ENCODE measurements around the gene CSKMT. TPM values are rescaled to one million over a fixed set of nuclear protein-coding genes. Genes with fewer than 3 reads are reported as not detected.

Gene CSKMT
- total RNA-seq, 1 experiment from 2014 or later: 63.5 TPM

DNA sequence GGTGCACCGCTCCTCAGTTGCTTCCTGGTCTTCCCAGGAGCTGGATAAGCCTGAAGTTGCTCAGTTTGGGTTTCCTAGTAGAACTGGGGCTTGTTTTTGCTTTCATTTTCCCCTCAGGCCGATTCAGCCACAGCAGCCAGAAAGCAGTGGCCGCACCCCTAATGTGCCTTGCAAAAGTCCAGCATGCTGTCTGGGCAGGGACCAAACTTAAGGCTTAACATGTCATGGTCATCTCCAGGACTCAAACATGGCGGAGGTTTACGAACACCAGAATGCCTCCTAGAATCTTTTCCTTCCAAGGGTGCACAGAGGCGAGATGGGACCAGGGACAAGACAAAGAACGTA lies 44.9 kb downstream of the CSKMT start:
- TF ChIP-seq, protein P1, sequence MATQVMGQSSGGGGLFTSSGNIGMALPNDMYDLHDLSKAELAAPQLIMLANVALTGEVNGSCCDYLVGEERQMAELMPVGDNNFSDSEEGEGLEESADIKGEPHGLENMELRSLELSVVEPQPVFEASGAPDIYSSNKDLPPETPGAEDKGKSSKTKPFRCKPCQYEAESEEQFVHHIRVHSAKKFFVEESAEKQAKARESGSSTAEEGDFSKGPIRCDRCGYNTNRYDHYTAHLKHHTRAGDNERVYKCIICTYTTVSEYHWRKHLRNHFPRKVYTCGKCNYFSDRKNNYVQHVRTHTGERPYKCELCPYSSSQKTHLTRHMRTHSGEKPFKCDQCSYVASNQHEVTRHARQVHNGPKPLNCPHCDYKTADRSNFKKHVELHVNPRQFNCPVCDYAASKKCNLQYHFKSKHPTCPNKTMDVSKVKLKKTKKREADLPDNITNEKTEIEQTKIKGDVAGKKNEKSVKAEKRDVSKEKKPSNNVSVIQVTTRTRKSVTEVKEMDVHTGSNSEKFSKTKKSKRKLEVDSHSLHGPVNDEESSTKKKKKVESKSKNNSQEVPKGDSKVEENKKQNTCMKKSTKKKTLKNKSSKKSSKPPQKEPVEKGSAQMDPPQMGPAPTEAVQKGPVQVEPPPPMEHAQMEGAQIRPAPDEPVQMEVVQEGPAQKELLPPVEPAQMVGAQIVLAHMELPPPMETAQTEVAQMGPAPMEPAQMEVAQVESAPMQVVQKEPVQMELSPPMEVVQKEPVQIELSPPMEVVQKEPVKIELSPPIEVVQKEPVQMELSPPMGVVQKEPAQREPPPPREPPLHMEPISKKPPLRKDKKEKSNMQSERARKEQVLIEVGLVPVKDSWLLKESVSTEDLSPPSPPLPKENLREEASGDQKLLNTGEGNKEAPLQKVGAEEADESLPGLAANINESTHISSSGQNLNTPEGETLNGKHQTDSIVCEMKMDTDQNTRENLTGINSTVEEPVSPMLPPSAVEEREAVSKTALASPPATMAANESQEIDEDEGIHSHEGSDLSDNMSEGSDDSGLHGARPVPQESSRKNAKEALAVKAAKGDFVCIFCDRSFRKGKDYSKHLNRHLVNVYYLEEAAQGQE (IDR thresholded peaks at IDR 0.05; ENCODE audit: low read depth): no peak
- TF ChIP-seq CBX3 (IDR thresholded peaks at IDR 0.05; ENCODE audit: low read depth) (no peak), YY1 (IDR thresholded peaks at IDR 0.05; ENCODE audit: extremely low read depth, insufficient replicate concordance, low read depth, low read length) (no peak), TCF7L2 (IDR thresholded peaks at IDR 0.05; ENCODE audit: borderline replicate concordance, extremely low read depth, insufficient read depth, insufficient read length) (no peak), EZH2phosphoT487 (IDR thresholded peaks at IDR 0.05; ENCODE audit: borderline replicate concordance) (no peak)
- ChIA-PET CTCF (no interaction called here), RAD21 (ENCODE audit: low non-redundant PET in 1 of 2, low total read pairs in 2 of 2, uncharacterized antibody in 2 of 2, unreplicated experiment in 2 of 2) (no interaction called here), POLR2A (interaction anchor here (0.9 kb wide), 1 partner anchor 17 kb away, joined by 3 read pairs; the partner anchor contains the start of gene HNRNPUL2)
- H3K9ac ChIP-seq (ENCODE audit: low read length): no peak overlapping the region
- BruUV-seq (replicated peaks): no TSS peak
- no peaks in the 10 kb centered on the region for H3K27me3 ChIP-seq (ENCODE audit: insufficient read depth, low read length)
- DNase-seq (ENCODE audit: low read depth, low spot score) (no peak), ATAC-seq (no peak)
- intact Hi-C loops (cut with micrococcal nuclease): no loop called here
- no peaks in the 10 kb centered on the region for H4K20me1 ChIP-seq (ENCODE audit: insufficient read depth)
- peaks cover 5 to 19% of the 10 kb centered on the region in 2 experiments for H3K4me1 ChIP-seq (ENCODE audit: control insufficient read depth in 1 of 2, insufficient read depth in 2 of 2, low read length in 2 of 2)
- H3K27ac ChIP-seq (ENCODE audit: low read depth, low read length): no peak overlapping the region
- H3K79me2 ChIP-seq (ENCODE audit: insufficient read depth, low read length): peaks cover 25% of the 10 kb centered on the region
- H3K9me3 ChIP-seq (ENCODE audit: control insufficient read depth in 1 of 2, insufficient read depth in 1 of 2, low read depth in 1 of 2, low read length in 2 of 2): no peaks in the 10 kb centered on the region
- no peak overlapping the region for H3K4me3 ChIP-seq (replicated peaks in 1 of 2; ENCODE audit: low read depth in 1 of 2, low read length in 2 of 2)
- H2AFZ ChIP-seq (ENCODE audit: low read depth, low read length, poor library complexity, severe bottlenecking): no peak overlapping the region
- H3K36me3 ChIP-seq (ENCODE audit: control insufficient read depth in 1 of 2, insufficient read depth in 2 of 2, low read length in 2 of 2): peaks cover 28 to 45% of the 10 kb centered on the region in 2 experiments
- H3K9me2 ChIP-seq (ENCODE audit: insufficient read depth): no peaks in the 10 kb centered on the region
- H3K4me2 ChIP-seq (ENCODE audit: low read length): no peak overlapping the region

DNA sequence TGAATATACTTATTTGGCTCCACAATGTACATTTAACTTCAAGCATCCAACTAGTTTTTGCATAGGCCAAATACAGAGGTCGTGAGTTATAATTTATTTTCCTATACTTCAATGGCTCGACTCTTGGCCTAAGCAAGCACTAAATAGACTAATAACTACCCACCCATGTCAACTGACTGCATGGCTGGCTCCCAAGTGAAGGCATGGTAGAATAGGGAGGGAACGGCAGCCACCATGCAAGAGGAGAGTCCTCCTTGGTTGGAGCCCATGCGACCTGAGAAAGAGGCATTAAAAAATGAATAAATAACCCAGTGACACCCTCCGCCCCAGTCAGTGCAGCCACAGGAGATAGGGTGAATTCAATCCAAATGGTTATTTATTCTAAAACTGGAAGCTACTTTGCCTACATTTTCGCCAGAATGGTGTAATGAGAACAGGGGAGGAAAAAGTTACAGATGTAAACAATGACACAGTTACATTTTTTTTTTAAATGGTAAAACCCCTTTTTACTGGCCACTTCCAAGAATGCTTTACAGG lies 47.2 kb downstream of the CSKMT start:
- no peak for ATAC-seq
- Histone ChIP-seq H3K9me3 (ENCODE audit: control insufficient read depth in 1 of 2, insufficient read depth in 1 of 2, low read depth in 1 of 2, low read length in 2 of 2) (no peaks in the 10 kb centered on the region), H2AFZ (ENCODE audit: low read depth, low read length, poor library complexity, severe bottlenecking) (no peak overlapping the region), H3K4me3 (replicated peaks in 1 of 2; ENCODE audit: low read depth in 1 of 2, low read length in 2 of 2) (no peak overlapping the region), H3K9ac (ENCODE audit: low read length) (no peak overlapping the region), H3K9me2 (ENCODE audit: insufficient read depth) (no peaks in the 10 kb centered on the region), H3K27ac (ENCODE audit: low read depth, low read length) (no peak overlapping the region), H3K27me3 (ENCODE audit: insufficient read depth, low read length) (no peaks in the 10 kb centered on the region), H4K20me1 (ENCODE audit: insufficient read depth) (no peaks in the 10 kb centered on the region), H3K79me2 (ENCODE audit: insufficient read depth, low read length) (peaks cover 40% of the 10 kb centered on the region), H3K4me2 (ENCODE audit: low read length) (no peak overlapping the region), H3K4me1 (ENCODE audit: control insufficient read depth in 1 of 2, insufficient read depth in 2 of 2, low read length in 2 of 2) (no peaks in the 10 kb centered on the region), H3K36me3 (ENCODE audit: control insufficient read depth in 1 of 2, insufficient read depth in 2 of 2, low read length in 2 of 2) (peaks cover 51 to 68% of the 10 kb centered on the region in 2 experiments)
- intact Hi-C loops (cut with micrococcal nuclease): no loop called here
- ChIA-PET POLR2A (no interaction called here), CTCF (no interaction called here), RAD21 (ENCODE audit: low non-redundant PET in 1 of 2, low total read pairs in 2 of 2, uncharacterized antibody in 2 of 2, unreplicated experiment in 2 of 2) (no interaction called here)
- no peak for DNase-seq (ENCODE audit: low read depth, low spot score)
- BruUV-seq (replicated peaks): no TSS peak
- TF ChIP-seq, protein P2, sequence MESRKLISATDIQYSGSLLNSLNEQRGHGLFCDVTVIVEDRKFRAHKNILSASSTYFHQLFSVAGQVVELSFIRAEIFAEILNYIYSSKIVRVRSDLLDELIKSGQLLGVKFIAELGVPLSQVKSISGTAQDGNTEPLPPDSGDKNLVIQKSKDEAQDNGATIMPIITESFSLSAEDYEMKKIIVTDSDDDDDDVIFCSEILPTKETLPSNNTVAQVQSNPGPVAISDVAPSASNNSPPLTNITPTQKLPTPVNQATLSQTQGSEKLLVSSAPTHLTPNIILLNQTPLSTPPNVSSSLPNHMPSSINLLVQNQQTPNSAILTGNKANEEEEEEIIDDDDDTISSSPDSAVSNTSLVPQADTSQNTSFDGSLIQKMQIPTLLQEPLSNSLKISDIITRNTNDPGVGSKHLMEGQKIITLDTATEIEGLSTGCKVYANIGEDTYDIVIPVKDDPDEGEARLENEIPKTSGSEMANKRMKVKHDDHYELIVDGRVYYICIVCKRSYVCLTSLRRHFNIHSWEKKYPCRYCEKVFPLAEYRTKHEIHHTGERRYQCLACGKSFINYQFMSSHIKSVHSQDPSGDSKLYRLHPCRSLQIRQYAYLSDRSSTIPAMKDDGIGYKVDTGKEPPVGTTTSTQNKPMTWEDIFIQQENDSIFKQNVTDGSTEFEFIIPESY (IDR thresholded peaks at IDR 0.05; ENCODE audit: extremely low read depth, insufficient replicate concordance, low read length): no peak
- TF ChIP-seq, protein P3, sequence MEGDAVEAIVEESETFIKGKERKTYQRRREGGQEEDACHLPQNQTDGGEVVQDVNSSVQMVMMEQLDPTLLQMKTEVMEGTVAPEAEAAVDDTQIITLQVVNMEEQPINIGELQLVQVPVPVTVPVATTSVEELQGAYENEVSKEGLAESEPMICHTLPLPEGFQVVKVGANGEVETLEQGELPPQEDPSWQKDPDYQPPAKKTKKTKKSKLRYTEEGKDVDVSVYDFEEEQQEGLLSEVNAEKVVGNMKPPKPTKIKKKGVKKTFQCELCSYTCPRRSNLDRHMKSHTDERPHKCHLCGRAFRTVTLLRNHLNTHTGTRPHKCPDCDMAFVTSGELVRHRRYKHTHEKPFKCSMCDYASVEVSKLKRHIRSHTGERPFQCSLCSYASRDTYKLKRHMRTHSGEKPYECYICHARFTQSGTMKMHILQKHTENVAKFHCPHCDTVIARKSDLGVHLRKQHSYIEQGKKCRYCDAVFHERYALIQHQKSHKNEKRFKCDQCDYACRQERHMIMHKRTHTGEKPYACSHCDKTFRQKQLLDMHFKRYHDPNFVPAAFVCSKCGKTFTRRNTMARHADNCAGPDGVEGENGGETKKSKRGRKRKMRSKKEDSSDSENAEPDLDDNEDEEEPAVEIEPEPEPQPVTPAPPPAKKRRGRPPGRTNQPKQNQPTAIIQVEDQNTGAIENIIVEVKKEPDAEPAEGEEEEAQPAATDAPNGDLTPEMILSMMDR (IDR thresholded peaks at IDR 0.05 in 2 of 3, conservative IDR thresholded peaks at IDR 0.05 in 1 of 3; ENCODE audit: borderline replicate concordance in 1 of 3, insufficient read depth in 1 of 3, low read depth in 2 of 3, low read length in 2 of 3): no peak
- TF ChIP-seq JUND (IDR thresholded peaks at IDR 0.05) (no peak), YY1 (IDR thresholded peaks at IDR 0.05; ENCODE audit: extremely low read depth, insufficient replicate concordance, low read depth, low read length) (no peak), SRF (IDR thresholded peaks at IDR 0.05; ENCODE audit: low read depth) (no peak), ZFX (IDR thresholded peaks at IDR 0.05) (no peak), TCF7L2 (IDR thresholded peaks at IDR 0.05; ENCODE audit: borderline replicate concordance, extremely low read depth, insufficient read depth, insufficient read length) (no peak), EZH2 (IDR thresholded peaks at IDR 0.05) (no peak)

Data from HCT116 (cell line).